Nephron (organoid): ENCODE measurements around the gene LRRC37B.
"Not testable (repeated sequence)": the region's sequence is repeated elsewhere in the genome, so short reads cannot be mapped to it uniquely, and the experiment has no call there.

Experiments used
- H3K27ac Mint-ChIP-seq, 3 experiments: 2 replicates each; pipeline ENCODE4 v1.8.0; 2020; ENCODE audit warnings: mixed read lengths in 3 of 3, mild to moderate bottlenecking in 2 of 3, moderate library complexity in 1 of 3
- H3K27me3 Mint-ChIP-seq: 2 replicates; pipeline ENCODE4 v1.8.0; 2021; ENCODE audit warnings: low read depth, mild to moderate bottlenecking, moderate library complexity, mixed read lengths
- H3K36me3 Mint-ChIP-seq: 2 replicates; pipeline ENCODE4 v1.8.0; 2020; ENCODE audit warnings: low read depth, mixed read lengths
- H3K4me1 Mint-ChIP-seq: 2 replicates; pipeline ENCODE4 v1.8.0; 2020; ENCODE audit warnings: mixed read lengths
- H3K4me3 Mint-ChIP-seq, 3 experiments: 2 replicates each; pipeline ENCODE4 v1.8.0; 2020; ENCODE audit warnings: mild to moderate bottlenecking in 3 of 3, mixed read lengths in 3 of 3, moderate library complexity in 2 of 3
- H3K9me3 Mint-ChIP-seq: 2 replicates; pipeline ENCODE4 v1.8.0; 2020; ENCODE audit warnings: mixed read lengths

LRRC37B gene

DNA sequence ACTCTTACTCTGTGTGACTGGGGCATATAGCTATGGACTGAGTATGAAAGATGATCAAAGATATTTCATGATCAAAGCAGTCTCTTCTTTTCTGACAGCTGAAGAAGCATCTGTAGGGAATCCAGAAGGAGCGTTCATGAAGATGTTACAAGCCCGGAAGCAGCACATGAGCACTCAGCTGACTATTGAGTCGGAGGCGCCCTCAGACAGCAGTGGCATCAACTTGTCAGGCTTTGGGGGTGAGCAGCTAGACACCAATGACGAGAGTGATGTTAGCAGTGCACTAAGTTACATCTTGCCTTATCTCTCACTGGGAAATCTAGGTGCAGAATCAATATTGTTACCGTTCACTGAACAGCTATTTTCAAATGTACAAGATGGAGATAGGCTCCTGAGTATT is 40.5 kb downstream of the LRRC37B start:
- not testable (repeated sequence) for H3K9me3 Mint-ChIP-seq, H3K27ac Mint-ChIP-seq, H3K27me3 Mint-ChIP-seq, H3K4me1 Mint-ChIP-seq, H3K4me3 Mint-ChIP-seq
- H3K36me3 Mint-ChIP-seq = peaks cover 21% of the 10 kb centered on the region

- not testable (repeated sequence) for H3K4me1 Mint-ChIP-seq, H3K9me3 Mint-ChIP-seq, H3K36me3 Mint-ChIP-seq, H3K4me3 Mint-ChIP-seq, H3K27me3 Mint-ChIP-seq, H3K27ac Mint-ChIP-seq
Observed at GRCh38 chr17:32054985-32055384, 47.8 kb downstream of the LRRC37B start.

GRCh38 chr17:32055425-32055824 is 48.2 kb downstream of the LRRC37B start:
- not testable (repeated sequence) for H3K27me3 Mint-ChIP-seq, H3K4me1 Mint-ChIP-seq, H3K9me3 Mint-ChIP-seq

DNA sequence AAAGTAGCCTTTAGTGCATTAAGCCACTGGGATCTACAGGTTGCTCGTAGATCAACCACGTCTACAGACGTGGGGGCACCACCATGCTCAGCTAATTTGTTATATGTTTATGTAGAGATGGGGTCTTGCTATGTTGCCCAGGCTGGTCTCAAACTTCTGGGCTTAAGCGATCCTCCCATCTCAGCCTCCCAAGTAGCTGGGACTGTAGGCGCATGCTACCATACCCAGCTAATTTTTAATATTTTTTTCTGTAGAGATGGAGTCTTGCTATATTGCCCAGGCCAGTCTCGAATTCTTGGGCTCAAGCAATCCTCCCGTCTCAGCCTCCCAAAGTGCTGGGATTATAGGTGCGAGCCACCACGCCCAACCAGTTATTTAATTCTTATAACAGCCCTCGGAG is 49.3 kb downstream of the LRRC37B start:
- not testable (repeated sequence) for H3K27me3 Mint-ChIP-seq, H3K36me3 Mint-ChIP-seq, H3K4me1 Mint-ChIP-seq, H3K4me3 Mint-ChIP-seq, H3K27ac Mint-ChIP-seq, H3K9me3 Mint-ChIP-seq

More at GRCh38 chr17:32055425-32055824, 48.2 kb downstream of the LRRC37B start:
- H3K36me3 Mint-ChIP-seq, H3K27ac Mint-ChIP-seq, H3K4me3 Mint-ChIP-seq: not testable (repeated sequence)

DNA sequence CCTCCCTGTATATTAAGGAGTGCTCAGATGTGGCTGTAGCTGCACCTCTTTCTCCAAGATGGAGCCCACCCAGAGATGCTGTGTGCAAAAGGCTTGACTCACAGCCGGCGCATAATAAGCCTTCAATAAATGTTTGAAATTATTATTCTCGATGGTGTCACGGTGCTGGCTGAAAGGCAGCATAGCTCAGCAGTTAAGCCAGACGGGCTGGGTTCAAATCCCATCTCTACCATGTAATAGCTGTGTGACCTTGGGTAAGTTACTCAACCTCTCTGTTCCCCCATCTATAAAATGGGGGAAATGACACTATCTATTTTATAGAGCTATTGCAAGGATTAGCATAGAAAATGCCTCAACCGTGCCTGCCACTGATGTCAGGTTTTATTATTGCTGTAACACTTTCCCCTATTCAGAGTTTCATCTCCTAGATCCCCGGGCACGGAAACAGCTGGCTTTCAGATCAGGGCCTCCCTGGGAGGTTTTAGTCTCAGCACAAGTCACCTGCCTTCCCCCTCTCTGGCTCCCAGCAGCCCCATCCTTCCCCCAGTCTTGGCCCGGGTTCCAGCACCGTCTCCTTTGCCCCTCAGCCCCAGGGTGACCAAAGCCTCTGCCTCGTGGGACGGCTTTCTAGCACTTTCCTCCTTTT is 50.4 kb downstream of the LRRC37B start:
- not testable (repeated sequence) for H3K4me1 Mint-ChIP-seq, H3K36me3 Mint-ChIP-seq, H3K27ac Mint-ChIP-seq, H3K27me3 Mint-ChIP-seq, H3K4me3 Mint-ChIP-seq, H3K9me3 Mint-ChIP-seq

- not testable (repeated sequence) for H3K27me3 Mint-ChIP-seq, H3K27ac Mint-ChIP-seq, H3K36me3 Mint-ChIP-seq, H3K4me3 Mint-ChIP-seq, H3K9me3 Mint-ChIP-seq, H3K4me1 Mint-ChIP-seq
Observed at GRCh38 chr17:32060695-32061094, 53.5 kb downstream of the LRRC37B start.

DNA sequence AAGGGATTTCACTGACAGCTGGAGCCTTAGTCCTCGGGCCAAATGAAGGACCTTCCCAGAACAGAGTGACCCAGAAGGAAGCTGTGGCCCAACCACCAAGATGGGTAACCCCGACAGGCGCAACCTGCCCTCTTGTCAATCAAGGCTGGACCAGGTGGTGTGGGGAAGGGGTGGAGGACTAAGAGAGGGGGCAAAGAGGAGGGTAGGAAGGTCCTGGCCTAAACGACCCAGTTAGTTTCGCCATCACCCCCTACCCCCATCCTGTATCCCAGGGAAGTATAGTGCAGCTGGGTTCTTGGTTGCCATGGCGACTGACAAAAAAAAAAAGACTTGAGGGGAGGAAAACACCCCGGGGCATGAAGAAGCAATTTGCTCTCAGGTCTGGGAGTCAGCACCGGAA is 54.7 kb downstream of the LRRC37B start:
- not testable (repeated sequence) for H3K9me3 Mint-ChIP-seq, H3K36me3 Mint-ChIP-seq, H3K27ac Mint-ChIP-seq, H3K27me3 Mint-ChIP-seq, H3K4me1 Mint-ChIP-seq
- peak overlapping the region in 2 of 3 experiments; percentile 34 to 38 for H3K4me3 Mint-ChIP-seq

DNA sequence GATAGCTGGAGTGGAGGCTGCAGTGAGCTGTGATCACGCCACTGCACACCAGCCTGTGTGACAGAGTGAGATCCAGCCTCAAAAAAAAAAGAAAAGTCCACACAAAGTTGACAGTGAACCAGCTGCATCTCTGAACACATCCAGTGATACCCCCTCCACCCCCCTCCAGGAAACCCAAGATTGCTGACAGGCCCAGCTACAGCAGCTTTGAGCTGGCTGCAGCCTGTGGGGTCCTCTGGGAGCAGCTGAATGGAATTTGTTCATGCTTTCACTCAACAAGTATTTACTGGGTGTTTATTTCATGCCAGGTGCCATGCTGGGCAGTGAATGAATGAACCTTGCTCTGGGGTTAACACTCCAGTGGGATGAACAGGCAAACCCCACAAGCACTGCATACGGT is 56.9 kb downstream of the LRRC37B start:
- not testable (repeated sequence) for H3K4me1 Mint-ChIP-seq, H3K4me3 Mint-ChIP-seq, H3K9me3 Mint-ChIP-seq, H3K27ac Mint-ChIP-seq, H3K27me3 Mint-ChIP-seq, H3K36me3 Mint-ChIP-seq

GRCh38 chr17:32066123-32066680 is 59.0 kb downstream of the LRRC37B start:
- not testable (repeated sequence) for H3K4me1 Mint-ChIP-seq, H3K27me3 Mint-ChIP-seq, H3K36me3 Mint-ChIP-seq, H3K27ac Mint-ChIP-seq, H3K4me3 Mint-ChIP-seq, H3K9me3 Mint-ChIP-seq

DNA sequence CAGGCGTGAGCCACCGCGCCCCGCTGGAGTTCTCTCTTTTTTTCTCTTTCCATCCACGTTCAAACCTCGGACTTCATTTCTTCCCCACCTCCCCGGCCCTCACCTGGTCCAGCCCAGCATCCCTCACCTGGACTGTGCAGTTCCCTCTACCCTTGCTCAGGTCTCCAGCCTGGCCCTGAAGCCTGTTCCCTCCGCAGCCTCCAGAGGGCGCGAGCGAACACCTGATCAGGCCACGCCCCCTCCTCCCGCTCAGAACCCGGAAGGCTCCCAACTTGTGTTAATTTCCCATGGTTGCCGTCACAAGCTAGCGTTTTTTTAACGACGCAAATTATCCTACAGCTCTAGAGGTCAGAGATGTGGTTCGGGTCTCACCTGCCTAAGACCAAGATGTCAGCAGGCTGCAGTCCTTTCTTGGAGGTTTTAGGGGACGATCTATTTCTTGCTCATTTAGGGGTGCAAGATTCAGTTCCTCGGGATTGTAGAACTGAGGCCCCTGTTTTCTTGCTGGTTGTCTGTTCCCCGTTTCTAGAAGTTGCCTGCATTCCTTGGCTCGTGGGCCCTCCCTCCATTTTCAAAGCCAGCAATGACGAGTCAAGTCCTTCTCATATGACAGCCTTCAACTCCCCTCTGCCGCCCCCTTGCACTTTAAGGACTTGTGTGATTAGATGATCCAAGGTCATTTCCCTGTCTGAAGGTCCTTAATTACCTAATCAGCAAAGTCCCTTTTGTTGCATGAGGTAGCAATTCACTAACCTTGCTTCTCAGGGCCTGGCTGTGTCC is 59.9 kb downstream of the LRRC37B start:
- H3K4me1 Mint-ChIP-seq, H3K4me3 Mint-ChIP-seq, H3K27ac Mint-ChIP-seq, H3K9me3 Mint-ChIP-seq, H3K27me3 Mint-ChIP-seq, H3K36me3 Mint-ChIP-seq: not testable (repeated sequence)

DNA sequence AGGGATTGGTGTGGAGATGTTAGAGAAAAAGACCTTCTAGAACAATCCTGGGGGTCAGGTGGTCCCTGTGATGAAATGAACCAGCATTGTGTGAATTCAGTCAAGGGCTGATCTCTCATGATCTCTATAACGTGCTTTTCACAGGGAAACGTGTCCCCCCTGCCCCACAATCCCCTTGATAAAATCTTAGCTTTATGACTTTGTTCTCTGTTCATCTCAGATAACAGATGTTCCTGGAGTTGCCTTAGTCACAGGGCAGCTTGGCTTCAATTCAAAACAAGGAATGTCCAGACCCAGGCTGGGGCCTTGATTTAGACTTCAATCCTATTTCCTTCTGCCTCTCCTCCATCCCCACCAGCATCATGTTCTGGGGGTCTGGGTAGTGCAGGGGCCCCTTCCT is 61.9 kb downstream of the LRRC37B start:
- not testable (repeated sequence) for H3K4me3 Mint-ChIP-seq, H3K4me1 Mint-ChIP-seq, H3K9me3 Mint-ChIP-seq, H3K27me3 Mint-ChIP-seq, H3K36me3 Mint-ChIP-seq
- H3K27ac Mint-ChIP-seq = peak overlapping the region in 1 of 3 experiments; percentile 70

GRCh38 chr17:32071961-32072360 is 64.8 kb downstream of the LRRC37B start:
- not testable (repeated sequence) for H3K27ac Mint-ChIP-seq, H3K9me3 Mint-ChIP-seq, H3K4me1 Mint-ChIP-seq, H3K4me3 Mint-ChIP-seq, H3K27me3 Mint-ChIP-seq, H3K36me3 Mint-ChIP-seq

- H3K4me3 Mint-ChIP-seq, H3K36me3 Mint-ChIP-seq, H3K27me3 Mint-ChIP-seq, H3K4me1 Mint-ChIP-seq, H3K9me3 Mint-ChIP-seq, H3K27ac Mint-ChIP-seq: not testable (repeated sequence)
Observed at GRCh38 chr17:32073131-32073530, 65.9 kb downstream of the LRRC37B start.

- H3K4me1 Mint-ChIP-seq, H3K9me3 Mint-ChIP-seq, H3K36me3 Mint-ChIP-seq, H3K27me3 Mint-ChIP-seq: not testable (repeated sequence)
- H3K27ac Mint-ChIP-seq = peak overlapping the region; percentile 46 to 87 (median 54)
- peak overlapping the region in 2 of 3 experiments; percentile 50 to 64 for H3K4me3 Mint-ChIP-seq
Observed at GRCh38 chr17:32079753-32080152, 72.6 kb downstream of the LRRC37B start.

DNA sequence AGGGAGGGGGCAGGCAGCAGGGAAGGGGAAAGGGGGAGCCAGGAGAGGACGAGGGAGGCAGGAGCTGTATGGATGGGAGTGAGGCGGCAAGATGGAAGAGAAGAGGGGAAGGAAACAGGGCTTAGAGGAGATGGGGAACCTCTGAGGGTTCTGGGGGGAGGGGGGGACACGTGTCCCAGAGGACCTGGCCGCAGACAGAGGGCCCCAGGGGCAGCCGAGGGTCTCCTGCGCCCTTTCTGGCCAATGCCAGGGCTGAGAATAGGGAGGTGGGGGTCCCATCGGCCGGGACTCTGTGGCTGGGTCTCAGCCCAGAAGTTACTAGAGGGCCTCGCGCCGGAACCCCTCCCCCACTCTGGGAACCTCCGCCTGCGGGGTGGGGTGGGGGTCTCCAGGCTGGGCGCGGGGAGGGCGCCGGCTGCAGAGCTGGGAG is 76.4 kb downstream of the LRRC37B start:
- H3K4me1 Mint-ChIP-seq, H3K27me3 Mint-ChIP-seq, H3K36me3 Mint-ChIP-seq, H3K9me3 Mint-ChIP-seq: not testable (repeated sequence)
- H3K4me3 Mint-ChIP-seq = peak overlapping the region; percentile 61 to 75 (median 71)
- peak overlapping the region in 1 of 3 experiments; percentile 81 for H3K27ac Mint-ChIP-seq
